Stimulated activated CD8-positive, alpha-beta memory T cell treated with anti-CD3 and anti-CD28 coated beads, Interleukin-12 subunit alpha, Interleukin-12 subunit beta, amount 100 ng/mL, for 4 hours (primary cell): ENCODE data around the gene SMAD6.

Source experiments
- DNase-seq: peaks from one replicate; pipeline ENCODE4 v3.0.0-alpha.2; 2020; ENCODE audit warnings: low read depth

Gene SMAD6

DNA sequence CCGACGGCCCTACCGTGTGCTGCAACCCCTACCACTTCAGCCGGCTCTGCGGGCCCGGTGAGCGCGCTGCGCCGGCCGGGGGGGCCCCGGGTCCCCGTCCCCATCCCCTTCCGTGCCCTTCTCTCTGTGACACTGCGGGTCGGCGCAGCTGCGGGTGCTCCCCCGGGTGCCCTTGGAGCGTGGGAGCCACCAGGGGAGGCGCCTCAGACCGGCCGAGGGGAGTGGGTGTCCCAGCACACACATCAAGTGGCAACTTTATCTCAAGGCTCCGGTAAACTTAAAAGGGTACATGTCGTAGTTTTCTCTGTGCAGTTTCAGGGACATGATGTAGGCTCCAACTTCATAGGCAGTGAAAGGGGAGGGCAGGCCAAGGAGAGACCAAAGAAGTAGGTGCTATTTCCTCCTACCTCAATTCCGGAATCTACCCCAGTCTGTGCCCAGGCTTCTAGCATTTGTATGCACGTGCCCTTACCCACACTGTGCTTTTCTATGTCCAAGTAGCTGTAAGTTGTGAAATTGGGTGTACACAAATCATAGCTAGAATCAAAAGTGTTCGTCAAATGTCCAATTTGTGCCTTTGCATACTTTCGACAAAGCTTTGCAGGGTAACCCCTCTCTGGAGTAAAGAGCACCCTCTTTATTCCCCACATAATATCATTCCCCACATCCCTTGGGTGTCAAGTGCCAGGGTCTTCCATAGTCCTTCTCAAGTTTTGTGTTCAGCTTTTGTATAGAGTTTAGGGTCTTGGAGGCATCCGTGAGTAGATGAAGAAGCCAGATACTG is 2.2 kb downstream of the SMAD6 start:
- no peak for DNase-seq

DNA sequence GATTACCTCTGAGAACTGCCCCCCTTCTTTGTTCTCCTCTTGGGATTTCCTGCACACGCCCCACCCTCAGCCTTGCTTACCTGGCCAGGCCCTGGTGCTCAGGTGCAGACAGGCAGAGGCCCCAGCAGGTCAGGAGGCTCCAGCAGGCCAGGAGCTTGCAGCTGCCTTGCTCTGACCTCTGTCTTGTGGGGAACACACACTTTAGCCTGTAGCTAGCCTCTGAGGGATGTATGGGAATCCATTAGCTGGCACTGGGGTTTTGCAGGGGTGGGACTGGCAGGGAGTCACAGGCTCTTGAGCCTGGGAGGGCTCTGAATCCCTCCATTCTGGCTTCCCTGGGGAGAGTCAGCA is 2.7 kb downstream of the SMAD6 start:
- DNase-seq, result no peak

DNA sequence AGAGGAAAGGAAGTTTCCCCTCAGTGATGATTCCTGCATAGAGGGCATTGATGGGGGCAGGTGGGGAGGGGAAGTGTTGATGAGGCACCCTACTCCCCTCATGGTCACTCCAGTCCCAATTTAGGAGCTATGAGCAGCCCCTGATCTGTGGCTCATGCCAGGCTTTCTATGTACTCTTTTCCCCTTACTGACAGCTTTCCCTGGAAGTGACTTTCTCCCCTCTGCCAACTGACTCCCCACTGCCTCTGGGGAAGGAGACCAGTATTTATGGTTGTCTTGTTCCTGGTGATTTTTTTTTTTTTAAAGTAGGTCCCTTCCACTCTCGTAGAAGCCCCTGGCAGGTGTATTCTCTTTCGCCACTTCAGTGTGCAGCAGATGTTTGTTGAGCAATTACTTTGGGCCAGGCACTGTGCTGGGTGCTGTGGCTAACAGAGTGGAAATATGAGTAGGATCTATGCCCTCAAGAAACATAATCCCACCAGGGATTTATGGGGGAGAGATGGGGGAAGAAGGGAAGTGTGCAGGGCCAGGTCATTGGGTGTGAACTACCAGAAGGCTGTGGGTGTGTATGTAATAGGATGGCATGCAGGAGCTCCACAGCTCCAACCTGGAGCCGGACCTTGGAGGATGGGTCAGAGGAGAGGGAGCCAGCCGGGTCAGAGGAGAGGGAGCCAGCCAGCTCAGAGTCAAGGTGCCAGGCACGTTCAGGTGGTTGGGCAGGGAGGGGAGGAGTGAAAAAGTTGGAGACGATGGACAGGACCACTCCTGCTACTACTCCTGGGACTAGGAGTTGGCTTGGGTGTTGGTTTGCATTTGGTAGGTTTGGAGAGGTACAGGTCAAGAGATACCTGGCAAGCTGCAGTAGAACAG is 3.5 kb downstream of the SMAD6 start:
- DNase-seq, result no peak

DNA sequence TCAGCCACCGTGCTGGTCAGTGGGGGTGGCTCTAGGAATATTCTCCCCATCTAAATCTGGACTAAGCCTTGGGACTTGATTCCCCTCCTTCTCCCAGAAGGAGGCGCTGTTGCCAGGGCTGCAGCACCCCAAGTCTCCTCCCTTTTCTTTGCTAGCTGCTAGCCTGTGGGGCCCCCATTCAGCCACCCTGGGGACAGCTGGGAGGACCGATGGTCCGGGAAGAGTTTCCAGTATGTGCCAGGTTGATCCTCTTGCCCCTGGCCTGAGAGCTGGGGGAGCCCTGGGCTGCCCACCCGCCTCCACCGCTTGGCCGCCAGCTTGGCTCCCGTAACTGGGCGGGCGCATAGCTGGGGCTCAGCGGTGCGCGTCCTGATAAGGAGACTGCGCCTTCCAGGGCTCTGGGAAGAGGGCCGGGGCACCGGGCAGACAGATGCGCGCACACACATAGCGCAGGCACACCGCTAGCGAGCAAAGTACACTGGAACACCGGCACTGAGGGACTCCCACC is 4.2 kb downstream of the SMAD6 start:
- DNase-seq, result no peak

DNA sequence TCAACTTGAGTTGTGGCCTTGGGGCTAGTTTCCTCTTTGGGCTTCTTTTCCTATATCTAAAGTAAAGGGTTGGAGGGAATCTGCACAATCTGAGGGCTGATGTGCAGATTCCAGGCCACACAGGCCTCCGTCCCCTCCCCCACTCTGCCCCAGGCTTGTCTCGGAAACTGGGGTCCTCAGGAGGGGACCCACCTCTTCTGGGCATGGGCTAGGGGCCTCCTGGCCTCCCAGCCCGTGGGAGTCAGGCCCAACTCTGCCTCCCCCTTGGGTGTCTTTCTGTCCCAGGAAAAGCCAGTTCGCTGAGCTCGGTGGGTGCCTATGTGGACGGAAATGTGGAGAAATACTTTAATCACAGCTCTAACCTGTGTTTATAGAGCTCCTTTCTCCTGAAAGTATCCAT is 4.8 kb downstream of the SMAD6 start:
- no peak for DNase-seq

DNA sequence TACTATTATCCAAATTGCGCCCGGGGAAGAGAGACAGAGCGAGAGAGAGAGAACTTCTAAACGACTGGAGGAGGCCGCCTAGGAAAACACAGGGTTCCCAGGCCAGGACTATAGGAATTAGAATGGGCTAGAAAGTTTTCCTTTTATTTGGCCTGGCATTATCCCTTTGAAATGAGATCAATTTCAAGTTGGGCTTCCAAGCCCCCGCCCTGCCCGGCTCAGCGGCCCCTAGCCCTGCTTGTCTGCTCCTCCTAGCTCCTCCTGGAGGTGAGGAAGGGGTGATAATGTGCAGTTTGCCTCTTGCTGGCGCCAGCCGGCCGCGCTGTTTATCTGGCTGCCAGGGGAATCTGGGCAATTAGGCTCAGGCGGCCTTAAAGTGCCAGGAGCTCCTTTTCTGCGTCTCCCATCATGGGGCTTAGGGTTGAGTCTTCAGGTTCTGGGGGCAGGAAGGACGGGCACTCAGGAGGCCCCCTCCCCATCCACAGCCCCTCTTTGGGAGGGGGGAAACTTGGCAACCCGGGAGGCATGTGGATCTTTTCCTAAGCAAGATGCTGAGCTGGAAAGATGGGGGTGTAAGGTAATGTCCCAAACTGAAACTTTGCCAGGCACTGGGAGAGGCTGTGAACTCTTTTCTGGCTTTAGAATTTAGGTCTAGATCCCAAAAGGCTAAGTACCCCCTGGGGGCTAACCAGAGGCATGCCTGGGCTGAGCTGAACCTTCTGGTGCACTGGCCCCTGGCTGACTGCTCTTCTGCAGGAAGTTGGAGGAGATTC is 5.5 kb downstream of the SMAD6 start:
- no peak for DNase-seq

DNA sequence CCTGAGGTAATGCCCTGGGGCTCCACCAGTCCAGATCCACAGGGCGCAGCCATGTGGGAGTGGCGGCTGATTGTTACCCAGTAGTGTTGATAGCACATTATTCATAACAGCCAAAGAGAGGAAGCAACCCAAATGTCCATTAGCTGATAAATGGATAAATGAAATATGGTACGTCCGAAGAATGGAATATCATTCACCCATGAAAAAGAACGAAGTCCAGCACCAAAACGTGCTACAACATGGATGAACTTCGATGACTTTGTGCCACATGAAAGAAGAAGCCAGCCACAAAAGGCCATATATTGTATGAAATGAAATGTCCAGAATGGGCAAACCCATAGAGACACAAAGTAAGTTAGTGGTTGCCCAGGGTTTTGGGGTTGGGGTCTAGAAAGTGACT is 6.4 kb downstream of the SMAD6 start:
- DNase-seq, result no peak

DNA sequence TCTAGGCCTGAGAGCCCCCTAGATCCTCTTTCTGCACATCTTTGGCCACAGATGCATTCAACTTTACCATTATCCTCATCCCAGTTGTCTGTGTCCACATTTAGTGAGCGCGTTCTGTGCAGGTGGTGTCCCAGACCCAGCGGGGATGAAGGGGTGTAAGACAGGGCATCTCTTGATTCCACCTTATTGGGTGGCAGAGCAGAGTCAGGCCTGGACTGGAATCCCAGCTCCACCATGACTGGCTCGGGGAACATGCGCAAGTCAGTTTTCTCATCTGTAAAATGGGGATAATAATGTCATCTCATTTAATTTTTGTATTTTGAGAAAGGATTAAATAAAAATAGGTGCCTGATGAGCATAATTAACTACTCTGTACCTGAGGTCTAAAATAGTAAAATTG is 7.8 kb downstream of the SMAD6 start:
- DNase-seq, result no peak

DNA sequence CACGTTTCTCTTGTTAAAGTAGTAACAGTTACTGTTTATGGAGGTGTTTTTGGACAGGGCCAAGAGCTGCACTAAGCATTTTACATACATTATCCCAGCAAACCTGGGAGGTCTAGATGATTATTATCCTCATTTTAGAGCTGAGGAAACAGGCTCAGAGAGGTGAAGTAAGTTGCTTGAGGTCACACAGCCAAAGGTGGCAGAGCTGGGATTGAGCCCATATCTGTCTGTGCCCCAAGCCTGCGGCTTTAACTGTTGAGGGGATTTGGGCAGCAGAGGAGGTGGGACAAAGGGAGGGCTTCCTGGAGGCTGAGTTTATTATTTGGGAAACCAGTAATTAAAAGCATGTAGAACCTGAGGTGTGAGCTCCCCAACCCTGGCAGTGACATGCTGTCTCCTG is 9.2 kb downstream of the SMAD6 start:
- DNase-seq, result no peak

DNA sequence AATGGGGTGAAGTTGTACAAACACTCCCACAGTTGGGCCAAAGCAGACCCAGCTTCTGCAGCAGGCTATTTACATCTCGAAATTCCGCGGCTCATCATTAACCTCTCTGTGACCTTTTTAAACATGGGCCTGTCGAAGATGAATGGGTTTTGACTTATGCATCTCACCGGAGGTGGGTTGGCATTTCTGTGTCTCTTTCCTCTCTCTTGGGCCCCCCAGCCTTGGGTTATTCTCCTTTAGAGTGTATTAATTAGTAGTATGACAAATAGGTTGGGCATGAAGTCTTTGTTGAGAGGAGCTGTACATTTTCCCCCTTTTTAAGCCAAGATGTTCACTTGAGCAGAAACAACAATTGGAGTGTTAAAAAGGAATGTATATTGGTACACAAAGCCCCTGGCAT is 9.8 kb downstream of the SMAD6 start:
- DNase-seq, result no peak

DNA sequence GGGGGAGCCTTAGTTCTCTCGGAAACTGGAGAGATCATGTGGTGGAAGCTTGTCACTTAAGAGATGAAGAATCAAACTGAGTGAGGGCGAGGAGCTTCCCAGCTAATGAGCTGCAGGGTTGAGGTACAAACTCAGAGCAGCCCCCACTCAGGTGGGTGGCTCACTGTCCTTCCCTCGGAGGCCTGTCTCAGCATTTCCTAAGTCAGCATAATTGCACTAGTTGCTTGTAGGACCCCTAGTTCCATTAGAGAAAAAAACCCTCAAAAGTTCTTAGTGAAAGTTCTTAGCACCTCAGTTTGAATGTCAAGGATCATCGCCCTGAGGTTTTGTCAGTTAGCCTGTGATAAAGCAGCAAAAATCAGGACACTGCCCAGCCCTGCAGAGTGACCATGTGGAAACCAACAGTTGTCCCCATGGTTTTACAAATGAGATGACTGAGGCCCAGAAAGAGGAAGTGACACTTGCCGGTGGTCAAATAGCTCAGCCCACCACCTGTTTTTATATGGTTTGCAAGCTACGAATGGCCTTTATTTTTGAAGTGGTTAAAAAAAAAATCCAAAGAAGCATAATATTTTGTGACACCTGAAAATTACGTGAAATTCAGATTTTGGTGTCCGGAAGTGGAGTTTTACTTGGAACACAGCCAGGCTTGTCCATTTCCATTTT is 11.9 kb downstream of the SMAD6 start:
- DNase-seq, result no peak

DNA sequence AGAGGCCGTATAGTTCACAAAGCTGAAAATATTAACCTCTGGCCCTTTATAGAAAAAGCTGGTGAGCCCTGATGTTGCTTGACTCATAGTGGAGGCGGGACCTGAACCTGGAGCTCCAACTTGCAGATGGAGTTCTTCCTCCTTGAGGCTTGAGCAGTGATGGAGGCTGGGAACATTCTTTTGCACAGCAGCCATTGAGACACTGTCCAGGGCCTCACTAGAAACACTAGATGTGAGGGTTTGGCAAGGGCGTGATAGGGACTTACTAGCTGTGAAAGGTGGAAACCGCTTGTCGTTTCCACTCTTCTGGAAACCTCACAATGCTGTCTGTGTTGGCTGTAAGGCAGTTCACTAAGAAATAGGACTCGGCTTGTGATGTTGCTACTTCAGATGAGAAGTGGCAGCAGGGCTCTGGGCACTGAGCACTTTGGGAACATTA is 12.5 kb downstream of the SMAD6 start:
- DNase-seq, result no peak

DNA sequence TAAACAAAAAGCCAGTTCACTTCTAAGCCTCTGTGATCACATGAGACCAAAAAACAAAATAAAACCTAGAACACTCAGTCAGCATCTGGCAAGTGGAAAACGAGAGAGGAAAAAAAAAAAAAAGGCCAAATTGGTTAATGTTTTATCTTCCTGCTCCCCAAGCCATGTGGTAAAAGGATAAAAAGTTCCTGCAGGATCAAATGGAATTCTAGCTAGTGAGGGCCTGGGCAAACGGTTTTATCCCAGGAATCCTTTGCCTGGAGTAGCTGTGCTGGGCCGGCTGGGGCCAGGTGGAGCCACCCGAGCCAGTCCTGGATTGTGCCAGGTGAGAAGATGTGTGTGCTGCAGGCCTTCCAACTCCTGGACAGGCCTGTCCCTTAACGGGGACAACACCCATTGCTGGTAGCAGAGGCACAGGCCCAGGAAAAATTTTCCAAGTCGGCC is 13.2 kb downstream of the SMAD6 start:
- no peak for DNase-seq

DNA sequence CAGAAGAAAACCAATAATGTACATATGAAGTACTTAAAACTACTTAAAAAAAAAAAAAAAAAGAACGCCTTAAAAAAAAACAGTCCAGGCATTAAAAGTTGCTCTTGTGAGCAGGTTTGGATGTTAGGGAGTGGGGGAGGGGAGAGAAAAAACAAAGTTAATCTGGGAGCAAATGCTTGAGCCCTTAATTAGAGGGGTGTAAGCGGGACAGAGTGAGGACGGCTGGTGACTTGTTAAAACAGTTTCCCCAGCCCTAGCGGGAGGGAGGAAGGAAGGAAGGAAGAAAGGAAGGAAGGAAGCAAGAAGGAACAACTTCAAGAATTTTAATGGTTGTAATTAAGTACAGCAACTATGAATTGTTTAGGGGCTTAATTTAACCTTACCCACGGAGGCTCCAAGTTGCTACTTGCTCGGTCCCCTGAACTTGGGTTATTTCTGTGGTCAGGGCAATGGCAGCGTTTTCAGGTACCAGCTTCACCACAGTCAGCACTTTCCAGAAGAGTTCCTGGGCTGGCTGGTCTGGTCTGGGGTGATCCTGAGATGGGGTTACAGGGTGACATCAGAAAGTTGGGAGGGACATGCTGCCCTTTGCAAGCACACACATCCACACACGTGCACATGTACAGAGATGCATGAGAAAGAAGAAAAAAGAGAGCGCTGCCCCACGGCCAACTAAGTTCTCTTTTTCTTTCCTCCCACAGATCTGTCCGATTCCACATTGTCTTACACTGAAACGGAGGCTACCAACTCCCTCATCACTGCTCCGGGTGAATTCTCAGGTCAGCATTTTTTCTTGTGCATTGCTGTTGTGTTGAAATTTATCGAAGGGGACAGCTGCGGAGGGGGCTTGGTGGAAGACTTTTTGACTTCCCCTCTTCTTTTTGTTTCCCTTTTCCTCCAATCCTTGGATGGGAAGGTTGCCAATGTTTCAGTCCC is 14.0 kb downstream of the SMAD6 start:
- no peak for DNase-seq

DNA sequence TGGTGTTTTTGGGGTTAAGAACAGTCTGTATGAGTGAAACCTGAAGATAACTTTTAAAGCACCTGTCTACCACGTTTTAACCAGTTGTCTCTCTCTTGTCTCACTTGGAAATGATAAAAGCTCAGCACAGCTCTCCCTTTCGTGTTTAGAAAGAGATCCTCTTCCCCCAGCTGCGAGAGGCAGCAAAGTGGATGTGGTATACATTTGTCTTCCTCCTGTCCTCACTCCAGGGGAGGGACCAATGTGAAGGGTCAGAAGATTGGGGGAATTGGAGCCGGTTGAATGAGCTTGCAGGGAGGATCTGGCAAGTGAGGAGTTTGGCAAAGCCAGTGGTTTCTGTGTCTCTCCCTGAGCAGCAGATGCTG is 14.6 kb downstream of the SMAD6 start:
- no peak for DNase-seq

DNA sequence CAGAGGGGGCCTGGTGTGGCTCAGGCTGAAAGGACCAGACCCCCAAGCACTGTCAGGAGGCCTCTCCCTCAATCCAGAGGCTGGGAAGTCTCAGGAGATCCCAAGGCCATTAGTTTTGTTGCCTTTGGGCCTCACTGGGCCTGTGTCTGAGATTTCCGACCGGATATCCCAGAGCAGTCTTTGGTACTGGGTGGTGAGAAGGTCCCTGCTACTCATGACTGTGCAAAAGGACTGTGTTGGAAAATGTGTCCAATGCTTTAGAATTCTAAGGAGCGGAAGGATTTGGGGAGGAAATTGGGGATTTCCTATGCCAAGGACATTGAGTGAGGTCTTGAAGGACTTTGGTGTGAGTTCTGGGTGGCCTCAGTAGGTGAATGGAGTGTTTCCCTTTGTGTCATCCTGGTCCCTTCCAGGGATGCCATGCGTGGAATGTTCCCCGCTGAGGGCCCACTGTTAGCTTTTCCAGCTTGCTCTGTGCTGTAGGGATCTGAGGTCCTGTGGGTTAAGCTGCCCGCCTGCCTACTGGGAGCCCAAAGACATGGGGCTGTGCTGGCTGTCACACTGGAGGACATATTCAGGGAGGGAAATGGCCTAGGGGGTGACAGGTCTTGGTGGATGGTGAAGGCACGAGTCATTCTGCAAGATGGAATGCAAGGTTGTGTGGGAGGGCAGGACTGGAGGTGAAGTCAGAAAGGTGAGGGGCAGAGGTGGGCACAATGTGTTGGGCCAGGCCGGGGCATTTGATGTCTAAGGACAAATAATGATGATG is 16.4 kb downstream of the SMAD6 start:
- no peak for DNase-seq

DNA sequence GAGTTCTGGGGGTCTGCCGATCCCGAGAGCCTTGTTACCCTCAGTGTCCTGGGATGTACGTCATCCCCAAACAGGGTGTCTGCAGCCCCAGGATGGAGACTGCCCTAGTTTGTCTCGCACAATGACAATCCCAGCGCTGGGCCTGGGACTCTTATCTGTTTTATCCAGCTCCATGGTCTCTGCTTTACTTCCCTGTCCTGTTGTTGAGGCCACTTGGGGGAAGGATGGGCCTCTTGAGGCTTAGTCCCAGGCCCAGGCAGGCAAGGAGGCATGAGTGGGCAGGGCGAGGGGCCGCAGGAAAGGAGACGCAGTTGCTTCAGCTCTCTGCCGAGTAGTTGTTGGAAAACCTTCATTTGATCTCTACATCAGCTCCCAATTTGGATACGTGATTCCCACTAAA is 17.4 kb downstream of the SMAD6 start:
- DNase-seq, result no peak

DNA sequence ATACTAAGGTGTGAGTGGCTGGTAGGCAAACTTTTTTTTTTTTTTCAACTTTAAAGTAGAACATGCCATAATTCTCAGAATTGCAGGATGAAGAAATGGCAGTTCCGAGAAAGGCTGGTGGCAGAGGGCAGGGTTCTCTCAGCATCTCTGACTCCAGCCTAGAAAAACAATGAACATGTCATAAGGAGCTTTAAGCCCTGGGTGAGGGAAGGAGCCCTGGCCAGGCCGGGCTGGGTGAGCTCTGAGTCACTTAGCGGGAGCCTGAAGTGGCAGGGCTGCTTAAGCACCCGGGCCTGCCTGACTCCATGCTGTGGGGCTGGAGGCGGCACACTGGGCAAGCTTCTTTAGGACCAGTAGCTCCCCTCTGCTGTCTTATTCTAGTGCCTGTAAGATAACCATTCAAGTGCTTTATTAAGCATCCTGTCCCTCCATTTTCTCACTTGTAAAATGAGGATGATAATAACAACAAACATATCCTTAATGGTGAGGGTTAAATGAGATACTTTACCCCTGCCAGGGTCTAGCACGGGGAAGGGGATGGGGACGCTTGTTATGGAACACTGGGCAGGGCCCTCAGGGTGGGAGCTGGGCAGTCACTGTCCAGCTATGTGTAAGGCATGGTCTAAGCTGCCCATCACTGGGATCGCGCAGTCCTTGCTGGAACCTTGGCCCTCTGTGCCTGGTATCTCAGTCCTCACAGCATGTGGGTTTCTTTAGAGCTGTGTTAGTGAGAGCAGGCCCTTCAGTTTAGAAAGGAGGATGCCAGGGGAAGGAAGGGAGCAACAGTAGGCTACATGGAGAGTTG is 18.4 kb downstream of the SMAD6 start:
- DNase-seq, result no peak

DNA sequence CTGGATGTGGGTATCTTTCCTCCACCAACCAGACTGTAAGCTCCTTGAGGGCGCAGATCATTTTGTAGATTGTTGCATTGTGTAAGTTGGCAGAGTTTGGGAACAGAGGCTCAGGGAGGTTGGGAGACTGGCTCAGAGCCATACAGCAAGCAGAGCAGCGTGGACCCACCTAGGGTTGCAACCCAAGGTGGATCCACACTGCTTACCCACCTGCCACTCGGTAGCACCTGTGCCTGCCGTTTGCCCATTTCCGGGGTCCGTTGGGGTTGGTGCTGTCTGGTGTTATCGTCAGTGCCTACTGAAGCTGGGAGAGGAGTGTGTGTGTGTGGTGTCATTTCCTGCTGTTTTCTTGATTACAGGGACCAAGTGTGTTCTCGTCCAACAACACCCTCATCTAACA is 19.0 kb downstream of the SMAD6 start:
- DNase-seq, result no peak
